Measurements from ENCODE around the gene SH3PXD2B.

The SH3PXD2B gene

DNA sequence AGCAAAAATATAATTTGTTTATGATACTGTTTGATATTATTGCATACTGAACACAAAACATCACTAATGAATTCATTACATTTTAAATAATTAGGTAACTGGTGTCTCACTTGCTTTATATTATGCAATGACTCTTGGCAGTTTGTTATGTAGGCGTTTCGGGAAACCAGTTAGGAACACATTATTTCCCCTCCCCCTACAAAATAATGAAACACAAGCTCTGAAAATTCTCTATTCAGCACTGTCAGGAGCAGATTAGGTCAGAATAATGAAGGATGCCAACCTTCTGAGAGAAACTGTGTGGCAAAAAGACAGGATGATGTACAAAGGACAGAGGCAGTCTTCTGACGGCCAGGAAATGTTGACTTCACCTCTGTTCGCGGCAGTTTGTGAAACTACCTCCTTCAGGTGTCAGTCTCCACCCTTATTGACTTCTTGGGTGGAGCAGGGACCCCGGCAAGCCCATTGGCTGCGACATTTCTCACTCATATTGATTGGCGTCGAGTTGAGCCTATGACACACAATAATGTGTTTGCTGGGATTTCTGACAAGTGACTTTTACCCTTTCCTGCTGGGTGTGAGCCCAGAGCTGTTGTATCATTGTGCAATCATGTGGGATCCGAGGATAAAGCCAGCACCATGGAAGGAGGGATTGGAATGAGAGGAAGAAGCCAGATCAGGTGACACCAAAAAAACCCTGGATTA, 33.9 kb downstream of the SH3PXD2B start:
- DNase-seq (ENCODE audit: low read depth): peak; percentile 98

DNA sequence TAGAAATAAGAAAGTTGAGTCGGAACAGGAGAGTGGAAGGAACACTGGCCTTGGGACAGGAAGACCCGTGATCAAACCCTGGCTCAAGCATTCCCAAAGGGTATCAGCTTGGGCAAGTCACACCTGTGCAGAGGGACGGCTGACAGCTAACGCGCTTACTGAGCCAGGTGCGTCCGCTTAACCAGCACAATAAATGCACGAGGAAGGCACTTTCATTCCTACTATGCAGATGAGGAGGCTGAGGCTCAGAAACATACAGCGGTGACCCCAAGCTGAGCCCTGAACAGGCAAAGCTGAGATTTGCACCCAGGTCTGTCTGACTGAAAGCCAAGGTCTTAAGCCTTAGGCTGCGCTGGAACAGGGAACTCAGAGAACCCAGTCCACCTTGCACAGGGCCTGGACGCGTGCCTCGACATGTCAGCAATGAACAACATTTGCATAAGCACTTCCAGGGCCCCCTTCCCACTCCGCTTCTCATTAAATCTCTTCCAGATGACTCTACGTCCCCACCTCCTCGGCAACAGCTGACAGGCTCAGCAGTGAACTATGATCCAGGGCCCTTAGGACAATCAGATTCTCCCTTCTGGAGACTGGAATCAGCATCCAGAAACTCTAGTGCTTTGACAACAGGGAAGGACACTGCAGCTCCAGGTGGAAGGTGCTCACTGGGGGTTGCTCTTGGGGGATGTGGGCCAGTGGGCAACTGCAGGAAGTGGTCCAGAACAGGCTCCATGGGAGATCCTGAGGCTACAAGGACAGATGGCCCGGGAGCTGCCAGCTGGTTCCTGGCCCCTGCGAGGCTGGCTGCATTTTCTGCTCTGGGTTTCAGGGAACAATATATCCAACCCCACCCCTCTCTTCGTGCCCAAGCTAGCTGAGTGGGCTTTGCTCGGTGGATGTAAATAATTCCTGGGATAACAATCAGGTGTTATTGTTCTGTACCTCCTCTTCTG, 35.2 kb downstream of the SH3PXD2B start:
- no peak for DNase-seq (ENCODE audit: low read depth)
- H3K4me3 ChIP-seq (replicated peaks; ENCODE audit: low read depth, low read length): no peak overlapping the region
- TF ChIP-seq, protein P1, sequence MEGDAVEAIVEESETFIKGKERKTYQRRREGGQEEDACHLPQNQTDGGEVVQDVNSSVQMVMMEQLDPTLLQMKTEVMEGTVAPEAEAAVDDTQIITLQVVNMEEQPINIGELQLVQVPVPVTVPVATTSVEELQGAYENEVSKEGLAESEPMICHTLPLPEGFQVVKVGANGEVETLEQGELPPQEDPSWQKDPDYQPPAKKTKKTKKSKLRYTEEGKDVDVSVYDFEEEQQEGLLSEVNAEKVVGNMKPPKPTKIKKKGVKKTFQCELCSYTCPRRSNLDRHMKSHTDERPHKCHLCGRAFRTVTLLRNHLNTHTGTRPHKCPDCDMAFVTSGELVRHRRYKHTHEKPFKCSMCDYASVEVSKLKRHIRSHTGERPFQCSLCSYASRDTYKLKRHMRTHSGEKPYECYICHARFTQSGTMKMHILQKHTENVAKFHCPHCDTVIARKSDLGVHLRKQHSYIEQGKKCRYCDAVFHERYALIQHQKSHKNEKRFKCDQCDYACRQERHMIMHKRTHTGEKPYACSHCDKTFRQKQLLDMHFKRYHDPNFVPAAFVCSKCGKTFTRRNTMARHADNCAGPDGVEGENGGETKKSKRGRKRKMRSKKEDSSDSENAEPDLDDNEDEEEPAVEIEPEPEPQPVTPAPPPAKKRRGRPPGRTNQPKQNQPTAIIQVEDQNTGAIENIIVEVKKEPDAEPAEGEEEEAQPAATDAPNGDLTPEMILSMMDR (IDR thresholded peaks at IDR 0.05; ENCODE audit: low read length, missing control alignments): no peak

More for the DNA sequence above, 33.9 kb downstream of the SH3PXD2B start:
- H3K4me3 ChIP-seq (replicated peaks; ENCODE audit: low read depth, low read length): no peak overlapping the region
- TF ChIP-seq, protein P1 (IDR thresholded peaks at IDR 0.05; ENCODE audit: low read length, missing control alignments): no peak

DNA sequence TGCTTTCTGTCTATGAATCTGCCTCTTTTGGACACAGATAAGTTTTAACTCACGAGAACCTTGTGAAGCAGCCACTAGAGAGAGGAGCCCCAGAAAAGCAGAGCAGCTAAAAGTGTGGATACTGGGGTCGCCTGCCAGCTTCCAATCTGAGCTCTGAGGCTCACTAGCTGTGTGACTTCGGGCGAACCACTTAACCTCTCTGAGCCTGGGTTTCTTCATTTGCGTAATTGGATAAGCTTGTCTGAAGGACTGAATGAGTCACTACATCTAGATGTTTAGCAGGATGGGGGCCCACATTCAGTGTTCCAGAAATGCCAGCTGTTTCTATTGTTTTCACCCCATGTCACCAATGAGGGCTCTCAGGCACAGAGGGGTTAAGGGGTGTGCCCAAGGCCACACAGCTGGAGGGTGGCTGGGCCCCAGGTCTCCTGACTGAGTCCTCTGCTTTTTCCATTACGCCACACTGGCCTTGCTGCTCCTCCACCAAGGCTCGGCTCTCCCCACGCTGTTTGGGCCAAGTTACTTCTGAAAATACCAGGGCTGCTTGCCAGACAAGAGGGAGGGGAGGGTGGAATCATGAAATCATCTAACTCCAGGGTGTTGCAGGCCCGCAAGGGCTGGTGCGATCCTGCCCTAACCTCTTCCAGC, 36.2 kb downstream of the SH3PXD2B start:
- no peak overlapping the region for H3K4me3 ChIP-seq (replicated peaks; ENCODE audit: low read depth, low read length)
- TF ChIP-seq, protein P1 (IDR thresholded peaks at IDR 0.05; ENCODE audit: low read length, missing control alignments): no peak
- DNase-seq (ENCODE audit: low read depth): peak; percentile 100

DNA sequence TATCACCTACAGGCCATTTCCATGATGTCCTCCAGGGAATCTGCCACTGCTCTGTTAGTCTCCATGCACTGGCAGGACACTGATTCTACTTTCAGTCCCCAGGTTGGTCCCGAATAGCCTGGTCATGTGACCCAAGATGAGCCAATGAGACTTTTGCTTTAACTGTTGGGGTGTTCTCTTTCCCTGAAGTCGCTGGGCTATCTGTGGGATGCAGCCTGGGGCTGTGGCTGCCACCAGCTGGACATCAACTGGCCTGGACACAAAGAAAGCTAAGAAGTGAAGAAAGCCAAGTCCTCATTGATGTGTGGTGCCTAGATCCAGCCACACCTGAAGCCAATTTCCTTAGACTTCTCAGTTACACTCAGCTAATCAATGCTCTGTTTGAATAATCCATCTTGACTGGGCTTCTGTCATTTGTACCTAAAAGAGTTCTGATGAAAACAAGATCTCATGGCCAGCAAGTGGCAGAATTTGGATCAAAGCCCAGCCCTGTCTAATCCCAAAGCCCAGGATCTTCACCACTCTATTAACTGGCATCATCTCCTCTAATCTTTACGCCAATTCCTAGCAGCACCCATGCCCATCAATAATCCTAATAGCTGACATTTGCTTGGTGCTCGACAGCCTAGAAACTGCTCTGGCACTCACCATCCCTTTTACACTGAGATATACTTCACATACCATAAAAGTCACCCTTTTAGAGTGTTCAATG, 37.0 kb downstream of the SH3PXD2B start:
- no peak overlapping the region for H3K4me3 ChIP-seq (replicated peaks; ENCODE audit: low read depth, low read length)
- DNase-seq (ENCODE audit: low read depth): no peak
- TF ChIP-seq, protein P1 (IDR thresholded peaks at IDR 0.05; ENCODE audit: low read length, missing control alignments): no peak

DNA sequence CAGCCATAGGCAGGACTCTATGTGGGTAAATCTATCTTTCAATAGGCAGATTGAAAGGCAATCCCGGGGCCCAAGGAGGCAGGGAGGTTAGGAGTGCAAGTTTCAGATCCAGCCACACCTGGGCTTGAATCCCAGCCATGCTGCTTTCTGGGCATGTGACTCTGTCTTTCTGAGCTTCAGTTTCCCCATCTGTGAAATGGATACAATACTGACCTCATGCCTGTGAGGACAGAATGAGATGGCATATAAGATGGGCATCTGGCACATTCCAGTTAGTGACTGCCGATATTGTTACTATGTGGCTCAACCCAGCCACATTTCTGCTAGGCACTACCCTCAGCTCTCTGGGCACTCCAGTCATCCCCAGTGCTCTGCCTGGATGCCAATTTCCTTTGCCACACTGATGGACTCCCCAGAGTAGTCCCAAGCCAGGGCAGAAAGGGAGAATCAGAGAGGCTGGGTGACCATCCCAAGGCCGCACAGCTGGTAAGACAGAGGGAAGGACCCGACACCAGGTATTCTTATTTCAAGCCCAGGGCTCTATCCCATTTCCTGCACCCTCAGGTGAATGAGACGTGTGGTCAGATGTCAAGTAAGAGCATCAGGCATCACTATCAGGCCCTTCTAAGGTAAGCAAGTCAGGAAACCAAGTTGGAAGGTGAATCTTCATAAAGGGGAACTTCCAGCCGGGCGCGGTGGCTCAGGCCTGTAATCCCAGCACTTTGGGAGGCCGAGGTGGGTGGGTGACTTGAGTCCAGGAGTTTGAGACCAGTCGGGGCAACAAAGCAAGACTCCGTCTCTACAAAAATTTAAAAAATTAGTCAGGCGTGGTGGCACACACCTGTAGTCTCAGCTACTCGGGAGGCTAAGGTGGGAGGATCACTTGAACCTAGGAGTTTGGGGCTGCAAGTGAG, 38.7 kb downstream of the SH3PXD2B start:
- TF ChIP-seq, protein P1 (IDR thresholded peaks at IDR 0.05; ENCODE audit: low read length, missing control alignments): no peak
- H3K4me3 ChIP-seq (replicated peaks; ENCODE audit: low read depth, low read length): no peak overlapping the region
- DNase-seq (ENCODE audit: low read depth): no peak
